Chondrocyte (in vitro differentiated cells): ENCODE data around the gene COQ9. TPM values are rescaled to one million over a fixed set of nuclear protein-coding genes. Genes with fewer than 3 reads are reported as not detected.

Experiments used
- DNase-seq: peaks from one replicate; pipeline ENCODE4 v3.0.0; 2021; ENCODE audit warnings: mixed read lengths, low spot score
- H3K27ac Mint-ChIP-seq: one replicate; pipeline ENCODE4 v1.8.0; 2021; ENCODE audit warnings: mild to moderate bottlenecking, moderate library complexity, mixed read lengths; ENCODE audit not compliant: unreplicated experiment
- H3K27me3 Mint-ChIP-seq: 2 replicates; pipeline ENCODE4 v1.8.0; 2021; ENCODE audit warnings: low read depth, mixed read lengths
- H3K36me3 Mint-ChIP-seq: 2 replicates; pipeline ENCODE4 v1.8.0; 2021; ENCODE audit warnings: low read depth, mixed read lengths
- H3K4me1 Mint-ChIP-seq: 2 replicates; pipeline ENCODE4 v1.8.0; 2021; ENCODE audit warnings: low read depth, mild to moderate bottlenecking, mixed read lengths
- H3K4me3 Mint-ChIP-seq: one replicate; pipeline ENCODE4 v1.8.0; 2021; ENCODE audit warnings: mild to moderate bottlenecking, moderate library complexity, mixed read lengths; ENCODE audit not compliant: unreplicated experiment
- H3K9me3 Mint-ChIP-seq: 2 replicates; pipeline ENCODE4 v1.8.0; 2021; ENCODE audit warnings: low read depth, mixed read lengths
- CTCF ChIP-seq: fragments of 200-600 bp; sonication (generic); IDR thresholded peaks from 2 replicates; pipeline ENCODE4 v1.5.0; 2021; ENCODE audit warnings: antibody characterized with exemption, mild to moderate bottlenecking, moderate library complexity
- total RNA-seq: library from RNA; stranded (reverse); gene quantifications from 3 replicates; pipeline ENCODE4 v1.2.1, GENCODE V29; 2021

The COQ9 gene
- total RNA-seq, 1 donor from 2014 or later: 31.6 TPM

DNA sequence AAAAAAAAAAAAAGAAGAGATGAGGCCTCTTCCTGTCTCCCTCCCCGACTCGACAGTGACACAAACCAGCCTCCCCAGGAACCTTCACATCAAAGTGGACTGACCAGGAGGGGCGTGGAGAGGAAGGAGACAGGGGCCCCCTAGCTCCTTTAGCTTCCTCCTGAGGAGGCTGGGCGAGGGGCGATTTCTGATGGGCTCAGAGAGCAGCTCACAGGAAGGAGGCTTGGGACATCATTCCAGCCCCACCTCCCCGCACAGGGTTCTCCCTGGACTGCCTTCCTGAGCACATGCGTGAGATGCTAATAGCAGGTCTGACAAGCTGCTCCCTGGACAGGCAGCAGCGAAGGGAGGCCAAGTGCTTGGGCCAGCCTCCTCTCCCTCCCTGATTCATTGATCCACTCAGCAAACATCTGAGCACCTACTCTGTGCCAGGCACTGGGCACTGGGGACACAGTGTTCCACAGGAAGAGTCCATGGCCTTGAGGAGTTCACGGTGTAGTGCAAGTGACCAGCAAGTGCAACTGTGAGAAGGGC lies 53.4 kb downstream of the COQ9 start:
- Mint-ChIP-seq H3K4me1 (no peaks in the 10 kb centered on the region), H3K27ac (no peak overlapping the region), H3K9me3 (no peaks in the 10 kb centered on the region), H3K27me3 (peaks cover 2% of the 10 kb centered on the region), H3K4me3 (no peak overlapping the region), H3K36me3 (no peaks in the 10 kb centered on the region)
- TF ChIP-seq CTCF: no peak
- DNase-seq: no peak

GRCh38 chr16:57501492-57501891 lies 54.2 kb downstream of the COQ9 start:
- peaks cover 6% of the 10 kb centered on the region for H3K27me3 Mint-ChIP-seq
- H3K27ac Mint-ChIP-seq: no peak overlapping the region
- no peak overlapping the region for H3K4me3 Mint-ChIP-seq
- no peak for TF ChIP-seq CTCF
- no peaks in the 10 kb centered on the region for H3K4me1 Mint-ChIP-seq
- no peaks in the 10 kb centered on the region for H3K36me3 Mint-ChIP-seq
- H3K9me3 Mint-ChIP-seq: no peaks in the 10 kb centered on the region
- no peak for DNase-seq

DNA sequence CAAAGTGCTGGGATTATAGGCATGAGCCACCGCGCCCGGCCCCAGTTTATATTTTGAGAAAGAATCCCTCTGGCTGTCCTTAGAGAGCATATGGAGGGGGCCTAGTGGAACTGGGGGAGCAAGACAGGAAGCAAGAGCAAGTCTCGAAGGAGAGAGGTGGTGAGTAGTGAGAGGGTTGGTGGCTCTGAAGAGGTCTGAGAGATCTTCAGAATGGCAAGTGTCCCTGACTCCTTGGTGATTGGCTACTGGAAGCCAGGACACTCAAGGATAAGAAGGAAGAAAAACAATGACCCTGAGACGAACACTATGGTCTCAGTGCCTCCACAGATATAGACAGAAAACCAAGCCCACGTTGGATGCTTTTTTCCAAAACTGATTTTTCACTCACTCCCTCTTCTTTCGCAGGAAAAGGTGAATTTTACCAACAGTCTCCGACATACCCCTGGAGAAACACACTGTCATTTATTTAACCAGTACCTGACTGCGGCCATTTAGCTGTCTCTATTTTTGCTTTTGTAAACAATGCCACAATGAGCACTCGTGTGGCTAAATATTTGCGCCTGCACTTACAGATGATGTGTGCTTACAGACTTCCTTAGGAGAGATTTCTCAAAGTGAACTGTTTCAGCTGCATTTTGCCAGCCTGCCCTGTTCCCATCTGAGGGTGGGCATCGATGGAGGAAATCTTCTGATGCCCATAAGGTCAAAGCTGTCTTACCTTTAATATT lies 54.9 kb downstream of the COQ9 start:
- Mint-ChIP-seq H3K27ac (no peak overlapping the region), H3K4me3 (no peak overlapping the region), H3K4me1 (no peaks in the 10 kb centered on the region), H3K27me3 (peaks cover 7% of the 10 kb centered on the region), H3K9me3 (no peaks in the 10 kb centered on the region), H3K36me3 (no peaks in the 10 kb centered on the region)
- TF ChIP-seq CTCF: no peak
- DNase-seq: no peak

DNA sequence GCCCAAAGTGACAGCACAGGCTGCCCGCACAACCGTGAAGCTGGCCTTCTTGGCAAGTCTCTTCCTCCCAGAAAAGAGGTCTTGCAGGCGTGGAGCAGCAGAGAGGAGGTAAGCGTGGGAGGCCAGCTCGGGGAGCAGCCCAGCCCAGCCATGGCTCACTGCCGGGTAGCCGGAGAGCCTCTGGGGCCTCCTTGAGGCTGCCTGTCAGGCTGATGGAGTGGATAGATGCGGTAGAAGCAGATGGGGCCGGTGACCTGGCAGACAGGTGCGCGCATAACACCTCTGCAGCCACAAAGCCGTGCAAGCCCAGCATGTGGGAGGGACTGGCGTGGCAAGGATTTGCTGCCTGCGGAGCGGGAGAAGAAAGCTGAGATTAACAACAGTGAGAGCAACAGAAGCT lies 56.1 kb downstream of the COQ9 start:
- Mint-ChIP-seq H3K27me3 (peaks cover 7% of the 10 kb centered on the region), H3K36me3 (no peaks in the 10 kb centered on the region), H3K4me3 (no peak overlapping the region), H3K9me3 (no peaks in the 10 kb centered on the region), H3K27ac (no peak overlapping the region), H3K4me1 (no peaks in the 10 kb centered on the region)
- no peak for DNase-seq
- TF ChIP-seq CTCF: no peak

GRCh38 chr16:57504001-57504400 lies 56.7 kb downstream of the COQ9 start:
- H3K27me3 Mint-ChIP-seq: peaks cover 7% of the 10 kb centered on the region
- H3K27ac Mint-ChIP-seq: no peak overlapping the region
- H3K4me1 Mint-ChIP-seq: no peaks in the 10 kb centered on the region
- H3K36me3 Mint-ChIP-seq: no peaks in the 10 kb centered on the region
- no peaks in the 10 kb centered on the region for H3K9me3 Mint-ChIP-seq
- no peak for DNase-seq
- no peak overlapping the region for H3K4me3 Mint-ChIP-seq
- no peak for TF ChIP-seq CTCF
